H9 (cell line): ENCODE measurements around the gene CCDC78. TPM values are rescaled to one million over a fixed set of nuclear protein-coding genes. Genes with fewer than 3 reads are reported as not detected.

Source experiments
- DNase-seq: peaks from one replicate; pipeline ENCODE4 v3.0.0-alpha.2; 2017
- H2AFZ ChIP-seq: one replicate; pipeline ENCODE4 v1.6.1; 2013; ENCODE audit warnings: mild to moderate bottlenecking, low read length, control low read depth, moderate library complexity
- H2AK5ac ChIP-seq: 2 replicates; pipeline ENCODE4 v1.6.1; 2013; ENCODE audit warnings: low read length, control low read depth, mixed read lengths; ENCODE audit not compliant: insufficient read length
- H2BK120ac ChIP-seq: one replicate; pipeline ENCODE4 v1.6.1; 2013; ENCODE audit warnings: low read depth, mild to moderate bottlenecking, low read length, control low read depth, inconsistent platforms; ENCODE audit not compliant: poor library complexity, severe bottlenecking
- H2BK12ac ChIP-seq: 2 replicates; pipeline ENCODE4 v1.6.1; 2013; ENCODE audit warnings: low read length, control low read depth, mixed read lengths, low read depth; ENCODE audit not compliant: insufficient read length
- H2BK15ac ChIP-seq: 2 replicates; pipeline ENCODE4 v1.6.1; 2013; ENCODE audit warnings: low read depth, low read length, control low read depth
- H2BK20ac ChIP-seq: one replicate; pipeline ENCODE4 v1.6.1; 2013; ENCODE audit warnings: low read depth, mild to moderate bottlenecking, low read length, control low read depth, inconsistent platforms; ENCODE audit not compliant: poor library complexity, severe bottlenecking
- H2BK5ac ChIP-seq: 2 replicates; pipeline ENCODE4 v1.6.1; 2013; ENCODE audit warnings: low read length, control low read depth, mixed read lengths; ENCODE audit not compliant: insufficient read length
- H3K14ac ChIP-seq: 2 replicates; pipeline ENCODE4 v1.6.1; 2013; ENCODE audit warnings: low read length, control low read depth; ENCODE audit not compliant: insufficient read depth
- H3K18ac ChIP-seq: 2 replicates; pipeline ENCODE4 v1.6.1; 2013; ENCODE audit warnings: low read depth, mild to moderate bottlenecking, mixed read lengths, low read length, control low read depth; ENCODE audit not compliant: insufficient read length
- H3K23ac ChIP-seq: 2 replicates; pipeline ENCODE4 v1.6.1; 2013; ENCODE audit warnings: low read length, control low read depth, mixed read lengths, low read depth; ENCODE audit not compliant: insufficient read length
- H3K23me2 ChIP-seq: 2 replicates; pipeline ENCODE4 v1.6.1; 2013; ENCODE audit warnings: low read depth, mild to moderate bottlenecking, mixed read lengths, low read length, control low read depth; ENCODE audit not compliant: insufficient read length, poor library complexity, severe bottlenecking
- H3K27ac ChIP-seq: 2 replicates; pipeline ENCODE4 v1.5.1; 2013; ENCODE audit warnings: low read length, control low read depth, mixed read lengths, low read depth; ENCODE audit not compliant: insufficient read length
- H3K27me3 ChIP-seq: 2 replicates; pipeline ENCODE4 v1.6.1; 2013; ENCODE audit warnings: low read length, control low read depth, inconsistent platforms; ENCODE audit not compliant: insufficient read depth
- H3K4ac ChIP-seq: 2 replicates; pipeline ENCODE4 v1.6.1; 2013; ENCODE audit warnings: low read depth, mild to moderate bottlenecking, control low read depth, inconsistent platforms, low read length, moderate library complexity
- H3K4me1 ChIP-seq: 2 replicates; pipeline ENCODE4 v1.6.1; 2013; ENCODE audit warnings: low read length, control low read depth, inconsistent platforms; ENCODE audit not compliant: insufficient read depth
- H3K4me2 ChIP-seq: 2 replicates; pipeline ENCODE4 v1.6.1; 2013; ENCODE audit warnings: low read length, control low read depth, mixed read lengths; ENCODE audit not compliant: insufficient read length, insufficient read depth
- H3K56ac ChIP-seq: 2 replicates; pipeline ENCODE4 v1.6.1; 2013; ENCODE audit warnings: low read depth, mild to moderate bottlenecking, mixed read lengths, low read length, control low read depth; ENCODE audit not compliant: insufficient read length
- H3K79me1 ChIP-seq: 2 replicates; pipeline ENCODE4 v1.6.1; 2013; ENCODE audit warnings: low read depth, mild to moderate bottlenecking, moderate library complexity, low read length, control low read depth, inconsistent platforms; ENCODE audit not compliant: insufficient read depth, poor library complexity, severe bottlenecking
- H3K79me2 ChIP-seq: 2 replicates; pipeline ENCODE4 v1.6.1; 2013; ENCODE audit warnings: low read length, control low read depth, inconsistent platforms; ENCODE audit not compliant: insufficient read depth
- H3K9ac ChIP-seq: 2 replicates; pipeline ENCODE4 v1.6.1; 2013; ENCODE audit warnings: low read length, control low read depth, mixed read lengths; ENCODE audit not compliant: insufficient read length; ENCODE audit errors: extremely low read depth
- H3K9me3 ChIP-seq: one replicate; pipeline ENCODE4 v1.6.1; 2013; ENCODE audit warnings: low read depth, low read length, inconsistent platforms; ENCODE audit not compliant: control insufficient read depth
- H3T11ph ChIP-seq: one replicate; pipeline ENCODE4 v1.6.1; 2013; ENCODE audit warnings: mild to moderate bottlenecking, low read length, control low read depth, inconsistent platforms
- H4K20me1 ChIP-seq: one replicate; pipeline ENCODE4 v1.6.1; 2013; ENCODE audit not compliant: control insufficient read depth, insufficient read length, insufficient read depth
- H4K5ac ChIP-seq: 2 replicates; pipeline ENCODE4 v1.6.1; 2013; ENCODE audit warnings: low read depth, mild to moderate bottlenecking, mixed read lengths, low read length, control low read depth; ENCODE audit not compliant: insufficient read length
- H4K8ac ChIP-seq: replicated peaks from 2 replicates; pipeline ENCODE4 v1.6.1; 2013; ENCODE audit warnings: low read length, control low read depth, mixed read lengths, low read depth; ENCODE audit not compliant: insufficient read length
- H4K91ac ChIP-seq: 2 replicates; pipeline ENCODE4 v1.6.1; 2013; ENCODE audit warnings: low read depth, mild to moderate bottlenecking, moderate library complexity, mixed read lengths, low read length, control low read depth; ENCODE audit not compliant: insufficient read length
- H3K27ac Mint-ChIP-seq, 3 experiments: 2 replicates in 2 of 3; 3 replicates in 1 of 3; pipeline ENCODE4 v1.8.0; 2020 to 2021; ENCODE audit warnings: mixed read lengths in 3 of 3, mild to moderate bottlenecking in 1 of 3, moderate library complexity in 1 of 3
- H3K27me3 Mint-ChIP-seq: 2 replicates; pipeline ENCODE4 v1.8.0; 2021; ENCODE audit warnings: low read depth, mild to moderate bottlenecking, moderate library complexity, mixed read lengths
- H3K36me3 Mint-ChIP-seq, 3 experiments: 2 replicates in 2 of 3; 3 replicates in 1 of 3; pipeline ENCODE4 v1.8.0; 2020 to 2021; ENCODE audit warnings: low read depth in 3 of 3, mixed read lengths in 3 of 3; ENCODE audit not compliant: insufficient read depth in 1 of 3
- H3K4me1 Mint-ChIP-seq, 2 experiments: 2 replicates each; pipeline ENCODE4 v1.8.0; 2020; ENCODE audit warnings: mixed read lengths in 2 of 2
- H3K4me3 Mint-ChIP-seq, 2 experiments: 2 replicates in 1 of 2; 3 replicates in 1 of 2; pipeline ENCODE4 v1.8.0; 2020 to 2021; ENCODE audit warnings: mild to moderate bottlenecking in 2 of 2, mixed read lengths in 2 of 2, moderate library complexity in 1 of 2
- H3K9me3 Mint-ChIP-seq, 2 experiments: 2 replicates in 1 of 2; 3 replicates in 1 of 2; pipeline ENCODE4 v1.8.0; 2020; ENCODE audit warnings: mild to moderate bottlenecking in 2 of 2, mixed read lengths in 2 of 2, moderate library complexity in 1 of 2
- CTCF ChIP-seq: fragments of 200-600 bp; sonication (generic); conservative IDR thresholded peaks from 3 replicates; pipeline ENCODE4 v1.8.0; 2021; ENCODE audit warnings: antibody characterized with exemption, mild to moderate bottlenecking
- WGBS: extraction: QIAGEN DNeasy Blood & Tissue Kit; methylation state at CpG from one replicate; pipeline ENCODE4 v1.1.7; 2013; ENCODE audit warnings: missing lambda C conversion rate, low lambda C conversion rate, mixed read lengths; ENCODE audit not compliant: insufficient read length; ENCODE audit errors: extremely low coverage; 5-methylcytosine and 5-hydroxymethylcytosine counted together
- total RNA-seq: library from RNA; stranded (reverse); gene quantifications from 2 replicates; pipeline ENCODE4 v1.2.1, GENCODE V29; 2021

Gene CCDC78
- total RNA-seq, 1 experiment from 2014 or later: 12.1 TPM

- no peak for TF ChIP-seq CTCF
- Histone ChIP-seq H3K4me2 (no peak overlapping the region), H2BK12ac (no peak overlapping the region), H3K23me2 (no peaks in the 10 kb centered on the region), H4K5ac (no peak overlapping the region), H2BK5ac (no peak overlapping the region), H3K9ac (no peak overlapping the region), H3K23ac (no peak overlapping the region), H2AFZ (no peak overlapping the region), H2BK120ac (no peak overlapping the region), H3K79me2 (no peaks in the 10 kb centered on the region), H4K20me1 (no peaks in the 10 kb centered on the region), H3K14ac (no peak overlapping the region), H3K4me1 (no peaks in the 10 kb centered on the region), H2AK5ac (no peak overlapping the region), H2BK15ac (no peak overlapping the region), H3K56ac (no peak overlapping the region), H3K4ac (no peak overlapping the region), H4K8ac (no peak overlapping the region), H4K91ac (no peak overlapping the region), H3K79me1 (no peaks in the 10 kb centered on the region), H3T11ph (no peak overlapping the region), H3K27ac (no peak overlapping the region), H2BK20ac (no peak overlapping the region), H3K27me3 (no peaks in the 10 kb centered on the region), H3K18ac (no peak overlapping the region), H3K9me3 (no peaks in the 10 kb centered on the region)
- Mint-ChIP-seq H3K4me1 (peaks cover 0 to 3% of the 10 kb centered on the region in 2 experiments; a peak in 1 of 4 replicates), H3K27ac (no peak overlapping the region), H3K9me3 (no peaks in the 10 kb centered on the region; a peak in 1 of 5 replicates), H3K27me3 (peaks cover 5% of the 10 kb centered on the region), H3K36me3 (no peaks in the 10 kb centered on the region), H3K4me3 (no peak overlapping the region)
- no CpG with 5 or more reads among the region's 21 CpGs for WGBS
- no peak for DNase-seq
Measured at GRCh38 chr16:768428-768827, 42.2 kb upstream of the CCDC78 start.
